Measurements from ENCODE around the gene TMEM61.

- TF ChIP-seq CTCF (conservative IDR thresholded peaks at IDR 0.05 in 1 of 2, IDR thresholded peaks at IDR 0.05 in 1 of 2; ENCODE audit: low read depth in 1 of 2, low read length in 2 of 2) (no peak), EZH2 (IDR thresholded peaks at IDR 0.05; ENCODE audit: low read length, missing control alignments) (no peak)
These were observed 17.2 kb downstream of the TMEM61 start for GRCh38 chr1:54997711-54997986.
